Stimulated activated effector memory CD8-positive, alpha-beta T cell treated with anti-CD3 and anti-CD28 coated beads, Interleukin-12 subunit alpha, Interleukin-12 subunit beta, amount 100 ng/mL, for 72 hours (primary cell): Measurements from ENCODE around the gene NUSAP1.
"Not testable (repeated sequence)": the region's sequence is repeated elsewhere in the genome, so short reads cannot be mapped to it uniquely, and the experiment has no call there.

Experiments
- ATAC-seq: fragments of 150-1000 bp; cut with Tn5 transposase; 2 replicates; pipeline ENCODE4 v1.10.0; 2021
- DNase-seq, 2 donors: peaks; one replicate each; pipeline ENCODE4 v3.0.0; 2021 to 2022; ENCODE audit warnings: low spot score in 2 of 2
- H3K27ac Mint-ChIP-seq: one replicate; pipeline ENCODE4 v1.8.0; 2022; ENCODE audit warnings: mild to moderate bottlenecking, mixed read lengths
- H3K36me3 Mint-ChIP-seq: one replicate; pipeline ENCODE4 v1.8.0; 2022; ENCODE audit warnings: mild to moderate bottlenecking, mixed read lengths
- H3K4me1 Mint-ChIP-seq: one replicate; pipeline ENCODE4 v1.8.0; 2022; ENCODE audit warnings: mixed read lengths
- H3K4me3 Mint-ChIP-seq: one replicate; pipeline ENCODE4 v1.8.0; 2022; ENCODE audit warnings: mild to moderate bottlenecking, mixed read lengths
- H3K9me3 Mint-ChIP-seq: one replicate; pipeline ENCODE4 v1.8.0; 2022; ENCODE audit warnings: mixed read lengths

Gene NUSAP1

DNA sequence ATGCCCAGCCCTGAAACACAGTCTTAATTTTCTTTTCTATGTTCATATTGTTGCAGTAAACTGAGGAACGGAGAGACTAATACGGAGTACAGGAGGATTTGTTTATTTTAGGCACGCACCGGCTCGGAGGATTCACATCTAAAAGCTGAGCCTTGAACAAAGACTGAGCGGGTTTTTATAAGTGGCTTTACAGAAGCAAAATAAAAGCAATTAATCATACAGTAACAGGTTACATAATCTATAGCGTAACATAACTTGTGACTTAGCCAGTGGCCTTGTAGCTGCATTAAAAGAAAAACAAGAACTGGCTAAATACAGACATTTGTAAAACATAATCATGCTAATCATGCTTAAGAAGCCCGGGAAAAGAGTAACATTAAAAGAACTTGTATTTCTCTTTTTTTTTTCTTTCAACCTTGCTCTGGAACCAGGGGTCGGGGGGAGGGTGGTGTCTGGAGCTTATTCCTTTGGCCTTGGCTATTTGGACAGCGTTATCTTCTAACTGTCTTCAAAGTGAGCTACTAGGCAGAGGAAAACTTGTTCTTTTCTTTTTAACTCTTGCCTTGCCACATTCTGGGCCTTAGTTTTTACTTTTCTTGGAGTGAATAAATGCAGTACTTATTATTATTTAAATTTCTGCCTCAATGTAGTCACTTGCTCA lies 17.5 kb downstream of the NUSAP1 start:
- H3K27ac Mint-ChIP-seq: no peak overlapping the region
- H3K9me3 Mint-ChIP-seq: no peaks in the 10 kb centered on the region
- H3K4me1 Mint-ChIP-seq: no peaks in the 10 kb centered on the region
- no peak for DNase-seq
- no peak overlapping the region for H3K4me3 Mint-ChIP-seq
- ATAC-seq: no peak
- H3K36me3 Mint-ChIP-seq: peaks cover 93% of the 10 kb centered on the region

DNA sequence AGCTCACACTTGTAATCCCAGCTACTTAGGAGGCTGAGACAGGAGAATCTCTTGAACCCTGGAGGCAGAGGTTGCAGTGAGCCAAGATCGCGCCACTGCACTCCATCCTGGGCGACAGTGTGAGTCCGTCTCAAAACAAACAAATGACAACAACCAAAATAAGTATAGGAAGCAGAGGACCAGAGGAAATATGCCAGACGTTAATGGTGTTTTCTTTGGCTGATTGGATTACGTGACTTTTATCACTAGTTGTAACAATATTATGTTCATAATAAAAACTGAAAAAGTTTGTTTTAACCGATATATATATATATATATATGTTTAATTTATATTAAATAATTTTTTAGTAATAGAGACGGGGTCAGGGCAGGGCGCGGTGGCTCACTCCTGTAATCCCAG lies 21.7 kb downstream of the NUSAP1 start:
- Mint-ChIP-seq H3K4me1 (no peaks in the 10 kb centered on the region), H3K9me3 (no peaks in the 10 kb centered on the region), H3K27ac (no peak overlapping the region), H3K4me3 (no peak overlapping the region), H3K36me3 (peaks cover 94% of the 10 kb centered on the region)
- no peak for ATAC-seq
- DNase-seq: no peak

DNA sequence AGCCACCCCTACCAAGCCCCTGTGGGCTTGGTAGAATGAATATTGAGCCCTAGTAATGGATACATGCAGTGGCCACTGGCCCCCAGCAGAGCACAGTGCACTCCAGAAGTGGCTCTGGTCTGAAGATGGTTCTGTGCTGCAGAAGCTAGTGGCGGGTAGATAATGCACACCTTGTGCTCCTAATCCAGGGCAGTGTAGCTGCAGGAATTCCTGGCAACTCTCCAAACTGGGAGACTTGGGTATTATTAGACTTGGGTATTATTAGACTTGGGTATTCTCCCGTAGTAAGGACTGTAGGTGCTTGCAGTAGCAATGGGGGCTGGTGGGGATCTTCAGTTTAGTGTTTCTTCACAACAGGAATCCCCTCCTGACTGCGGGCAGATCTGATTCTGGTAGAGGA lies 34.7 kb downstream of the NUSAP1 start:
- DNase-seq: no peak
- Mint-ChIP-seq H3K4me3 (no peak overlapping the region), H3K36me3 (peaks cover 90% of the 10 kb centered on the region), H3K27ac (peak overlapping the region; percentile 37), H3K9me3 (no peaks in the 10 kb centered on the region), H3K4me1 (no peaks in the 10 kb centered on the region)
- no peak for ATAC-seq

DNA sequence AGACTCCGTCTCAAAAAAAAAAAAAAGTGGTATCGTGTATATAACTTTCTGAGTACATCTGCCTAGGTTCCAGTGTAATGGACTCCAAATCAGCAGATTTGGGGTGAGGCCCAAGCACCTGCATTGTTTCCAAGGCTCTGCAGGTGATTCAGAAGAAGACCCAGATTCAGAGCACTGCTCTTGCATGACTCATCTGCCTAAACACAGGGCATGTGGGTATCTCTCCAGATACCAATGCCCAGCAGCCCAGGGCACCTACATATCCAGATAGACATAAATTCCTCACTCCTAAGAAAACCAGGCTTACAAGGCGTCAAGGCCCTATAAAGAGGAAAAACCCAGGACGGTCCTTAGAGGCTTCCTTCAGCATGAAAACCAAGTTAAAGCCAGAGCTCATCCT lies 45.3 kb downstream of the NUSAP1 start:
- H3K9me3 Mint-ChIP-seq: no peaks in the 10 kb centered on the region
- H3K36me3 Mint-ChIP-seq: peaks cover 89% of the 10 kb centered on the region
- no peaks in the 10 kb centered on the region for H3K4me1 Mint-ChIP-seq
- H3K27ac Mint-ChIP-seq: no peak overlapping the region
- H3K4me3 Mint-ChIP-seq: no peak overlapping the region
- no peak for ATAC-seq
- no peak for DNase-seq

DNA sequence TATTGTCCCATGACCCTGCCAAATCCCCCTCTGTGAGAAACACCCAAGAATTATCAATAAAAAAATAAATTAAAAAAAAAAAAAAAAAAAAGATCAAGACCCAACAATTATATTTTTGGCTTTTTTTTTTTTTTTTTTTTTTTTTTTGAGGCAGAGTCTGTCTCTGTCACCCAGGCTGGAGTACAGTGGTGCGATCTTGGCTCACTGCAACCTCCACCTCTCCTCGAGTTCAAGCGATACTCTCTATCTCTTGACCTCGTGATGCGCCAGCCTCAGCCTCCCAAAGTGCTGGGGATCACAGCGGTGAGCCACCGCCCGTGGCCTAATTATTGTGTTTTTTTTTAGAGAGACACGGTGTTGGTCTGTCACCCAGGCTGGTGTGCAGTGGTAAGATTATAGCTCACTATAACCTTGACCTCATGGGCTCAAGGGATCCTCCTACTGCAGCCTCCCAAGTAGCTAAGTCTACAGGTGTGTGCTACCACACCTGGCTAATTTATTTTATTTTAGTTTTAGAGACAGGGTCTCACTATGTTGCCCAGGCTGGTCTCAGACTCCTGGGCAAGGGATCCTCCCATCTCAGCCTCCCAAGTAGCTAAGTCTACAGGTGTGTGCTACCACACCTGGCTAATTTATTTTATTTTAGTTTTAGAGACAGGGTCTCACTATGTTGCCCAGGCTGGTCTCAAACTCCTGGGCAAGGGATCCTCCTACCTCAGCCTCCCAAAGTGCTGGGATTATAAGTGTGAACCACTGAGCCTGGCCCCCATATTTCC lies 51.5 kb downstream of the NUSAP1 start:
- not testable (repeated sequence) for DNase-seq, H3K27ac Mint-ChIP-seq, H3K4me3 Mint-ChIP-seq, H3K9me3 Mint-ChIP-seq, ATAC-seq, H3K4me1 Mint-ChIP-seq
- peaks cover 74% of the 10 kb centered on the region for H3K36me3 Mint-ChIP-seq

DNA sequence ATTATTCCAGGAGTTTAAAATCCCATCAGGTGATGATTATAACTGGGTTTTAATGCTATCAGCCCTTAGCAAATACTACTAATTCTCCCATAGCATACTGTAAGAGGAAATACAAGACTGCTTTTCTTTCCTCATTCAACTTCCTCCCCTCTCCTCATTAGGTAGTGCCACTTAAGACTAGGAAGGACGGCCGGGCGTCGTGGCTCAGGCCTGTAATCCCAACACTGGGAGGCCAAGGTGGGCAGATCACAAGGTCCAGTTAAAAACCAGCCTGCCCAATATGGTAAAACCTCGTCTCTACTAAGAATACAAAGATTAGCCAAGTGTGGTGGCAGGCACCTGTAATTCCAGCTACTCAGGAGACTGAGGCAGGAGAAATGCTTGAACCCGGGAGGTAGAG lies 55.0 kb downstream of the NUSAP1 start:
- H3K9me3 Mint-ChIP-seq: no peaks in the 10 kb centered on the region
- no peak overlapping the region for H3K27ac Mint-ChIP-seq
- no peak overlapping the region for H3K4me3 Mint-ChIP-seq
- no peak for DNase-seq
- H3K4me1 Mint-ChIP-seq: no peaks in the 10 kb centered on the region
- ATAC-seq: no peak
- H3K36me3 Mint-ChIP-seq: peaks cover 67% of the 10 kb centered on the region

DNA sequence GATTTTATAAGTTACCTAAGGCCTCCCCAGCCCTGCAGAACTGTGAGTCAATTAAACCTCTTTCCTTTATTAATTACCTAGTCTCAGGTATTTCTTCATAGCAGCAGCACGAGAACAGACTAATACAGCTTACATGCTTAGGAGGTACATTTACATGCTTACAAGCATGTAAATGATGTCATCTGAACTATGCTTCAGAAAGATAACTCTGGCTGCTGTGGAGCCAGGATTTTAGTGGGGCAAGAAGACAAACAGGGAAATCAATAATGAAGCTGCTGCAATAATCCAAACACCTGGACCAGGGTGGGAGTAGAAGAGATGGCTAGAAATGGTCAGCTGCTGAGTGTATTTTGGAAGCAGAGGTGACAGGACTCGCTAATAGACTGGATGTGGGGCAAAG lies 60.0 kb downstream of the NUSAP1 start:
- Mint-ChIP-seq H3K4me1 (peaks cover 12% of the 10 kb centered on the region), H3K9me3 (no peaks in the 10 kb centered on the region), H3K4me3 (no peak overlapping the region), H3K27ac (peak overlapping the region; percentile 32), H3K36me3 (peaks cover 77% of the 10 kb centered on the region)
- DNase-seq (no peak), ATAC-seq (no peak)

DNA sequence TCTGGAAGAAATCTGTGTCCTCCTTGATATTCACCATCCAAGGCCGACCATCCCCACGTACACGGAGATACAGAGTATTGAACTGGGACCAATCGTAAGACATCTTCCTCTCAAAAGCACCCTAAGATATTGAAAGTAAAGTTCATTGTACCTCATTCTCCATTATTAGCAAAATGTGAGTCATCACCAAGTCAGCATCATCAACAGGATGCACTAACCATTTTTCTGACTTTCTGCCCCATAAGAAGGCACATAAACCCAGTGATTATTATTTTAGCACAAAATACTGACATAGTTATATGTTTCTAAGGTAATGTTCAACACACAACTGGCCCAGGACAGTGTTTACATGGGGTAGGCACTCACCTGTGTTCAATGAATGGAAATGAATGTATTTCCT lies 62.2 kb downstream of the NUSAP1 start:
- Mint-ChIP-seq H3K4me3 (no peak overlapping the region), H3K27ac (no peak overlapping the region), H3K4me1 (peaks cover 12% of the 10 kb centered on the region), H3K36me3 (peaks cover 57% of the 10 kb centered on the region), H3K9me3 (no peaks in the 10 kb centered on the region)
- ATAC-seq (no peak), DNase-seq (no peak)

DNA sequence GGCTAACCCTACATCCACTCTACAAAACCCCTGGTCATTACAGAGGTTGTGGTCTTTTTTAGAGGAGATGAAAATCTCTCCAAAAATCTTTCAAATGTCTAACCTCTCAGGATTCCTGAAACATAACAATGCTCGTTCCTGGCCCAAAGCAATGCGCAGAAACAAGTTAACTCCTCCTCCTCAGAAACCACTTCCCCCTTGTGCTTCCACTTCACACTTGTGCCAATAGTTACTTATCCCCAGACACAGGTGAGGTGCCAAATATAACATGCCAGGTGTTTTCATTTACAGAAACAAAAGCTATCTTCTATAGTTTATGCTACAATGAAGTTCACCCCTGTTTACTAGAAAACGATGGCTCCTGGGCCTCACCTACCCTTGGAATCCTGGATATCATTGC lies 63.4 kb downstream of the NUSAP1 start:
- DNase-seq: no peak
- Mint-ChIP-seq H3K27ac (peak overlapping the region; percentile 5), H3K36me3 (peaks cover 49% of the 10 kb centered on the region), H3K4me3 (no peak overlapping the region), H3K4me1 (peaks cover 18% of the 10 kb centered on the region), H3K9me3 (no peaks in the 10 kb centered on the region)
- no peak for ATAC-seq

DNA sequence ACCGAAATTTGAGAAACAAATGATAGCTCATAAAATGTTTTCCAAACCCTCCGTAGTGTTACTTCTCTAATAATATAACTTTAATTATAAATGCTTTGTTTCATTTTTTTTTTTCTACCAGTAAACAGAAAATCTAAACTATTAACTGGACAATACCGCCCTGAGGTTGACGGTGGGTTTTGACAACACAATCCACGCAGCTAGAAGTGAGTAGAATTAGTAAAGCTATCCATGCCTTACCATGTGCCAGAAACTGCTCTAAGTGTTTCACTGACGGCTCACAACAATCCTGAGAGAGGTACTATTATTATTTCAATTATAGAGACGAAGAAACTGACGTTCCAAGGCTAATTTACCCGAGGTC lies 69.2 kb downstream of the NUSAP1 start:
- H3K4me1 Mint-ChIP-seq: peaks cover 30% of the 10 kb centered on the region
- DNase-seq (no peak), ATAC-seq (no peak)
- H3K4me3 Mint-ChIP-seq: peak overlapping the region; percentile 92
- peaks cover 9% of the 10 kb centered on the region for H3K36me3 Mint-ChIP-seq
- peak overlapping the region; percentile 97 for H3K27ac Mint-ChIP-seq
- no peaks in the 10 kb centered on the region for H3K9me3 Mint-ChIP-seq

DNA sequence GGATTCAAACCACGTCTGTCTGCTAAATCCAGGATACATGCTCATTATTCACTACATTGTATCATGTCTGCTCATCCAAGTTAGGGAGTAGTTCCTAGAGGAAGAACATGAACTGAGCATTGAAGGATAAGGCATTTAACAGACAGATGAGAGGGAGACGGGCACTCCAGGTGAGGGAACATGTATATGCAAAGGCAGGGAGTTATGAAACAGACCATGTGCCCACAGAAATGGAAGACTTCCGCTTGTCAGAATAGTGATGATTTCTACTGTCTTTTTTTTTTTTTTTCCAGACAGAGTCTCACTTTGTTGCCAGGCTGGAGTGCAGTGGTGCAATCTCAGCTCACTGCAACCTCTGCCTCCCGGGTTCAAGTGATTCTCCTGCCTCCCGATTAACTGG lies 74.7 kb downstream of the NUSAP1 start:
- H3K4me3 Mint-ChIP-seq: no peak overlapping the region
- H3K9me3 Mint-ChIP-seq: no peaks in the 10 kb centered on the region
- H3K4me1 Mint-ChIP-seq: peaks cover 24% of the 10 kb centered on the region
- no peak overlapping the region for H3K27ac Mint-ChIP-seq
- DNase-seq: no peak
- peaks cover 5% of the 10 kb centered on the region for H3K36me3 Mint-ChIP-seq
- ATAC-seq: no peak

DNA sequence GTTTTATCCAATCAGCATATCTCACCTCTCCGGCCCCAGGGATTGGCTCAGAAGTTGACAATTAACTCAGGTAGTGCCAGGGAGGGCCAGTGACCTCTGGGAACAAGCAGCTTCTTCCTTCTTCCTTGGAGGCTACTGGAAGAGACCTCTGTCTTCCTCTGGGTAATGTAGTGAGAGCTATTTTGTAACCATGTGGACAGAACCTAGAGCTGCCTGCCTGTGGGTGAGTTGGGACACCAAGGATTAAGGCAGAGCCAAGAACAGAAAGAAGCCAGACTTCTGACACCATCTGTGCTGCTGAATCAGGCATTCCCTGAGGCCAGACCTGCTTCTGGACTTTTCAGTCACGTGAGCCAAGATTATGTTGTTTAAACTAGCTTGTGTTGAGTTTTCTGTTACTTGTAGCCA lies 75.6 kb downstream of the NUSAP1 start:
- no peaks in the 10 kb centered on the region for H3K9me3 Mint-ChIP-seq
- H3K4me1 Mint-ChIP-seq: peaks cover 19% of the 10 kb centered on the region
- no peak overlapping the region for H3K4me3 Mint-ChIP-seq
- H3K27ac Mint-ChIP-seq: no peak overlapping the region
- H3K36me3 Mint-ChIP-seq: no peaks in the 10 kb centered on the region
- DNase-seq: no peak
- ATAC-seq: no peak

DNA sequence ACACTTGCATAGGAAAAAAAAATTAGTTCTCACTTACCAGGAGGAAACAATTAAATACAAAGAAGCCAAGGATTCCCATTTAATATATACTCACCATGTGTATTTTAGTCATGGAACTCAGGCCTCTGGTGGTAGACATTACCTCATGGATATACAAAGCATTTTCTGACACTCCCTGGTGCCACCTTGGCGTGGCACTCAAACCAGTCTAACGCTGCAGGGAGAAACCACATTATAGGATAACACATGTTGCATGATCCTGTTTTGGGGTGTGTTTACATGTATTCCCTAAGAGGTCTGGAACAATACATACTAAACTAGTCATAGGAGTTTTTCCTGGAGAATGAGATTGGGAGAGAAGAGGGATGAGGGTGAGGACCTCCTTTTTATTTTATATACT lies 78.3 kb downstream of the NUSAP1 start:
- ATAC-seq (no peak), DNase-seq (no peak)
- Mint-ChIP-seq H3K4me1 (peaks cover 13% of the 10 kb centered on the region), H3K4me3 (no peak overlapping the region), H3K9me3 (no peaks in the 10 kb centered on the region), H3K36me3 (no peaks in the 10 kb centered on the region), H3K27ac (no peak overlapping the region)

DNA sequence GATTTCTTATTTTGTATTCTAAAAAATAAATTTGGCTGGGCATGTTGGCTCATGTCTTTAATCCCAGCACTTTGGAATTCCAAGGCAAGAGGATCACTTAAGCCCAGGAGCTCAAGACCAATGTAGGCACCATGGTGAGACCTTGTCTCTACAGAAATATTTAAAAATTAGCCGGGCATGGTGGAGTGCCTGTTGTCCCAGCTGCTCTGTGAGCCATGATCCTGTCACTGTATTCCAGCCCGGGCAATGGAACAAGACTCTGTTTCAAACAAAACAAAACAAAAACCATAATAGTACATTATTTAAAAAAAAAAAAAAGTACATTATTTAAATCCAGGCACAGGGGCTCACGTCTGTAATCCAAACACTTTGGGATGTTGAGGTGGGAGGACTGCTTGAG lies 78.8 kb downstream of the NUSAP1 start:
- Mint-ChIP-seq H3K4me3 (no peak overlapping the region), H3K9me3 (no peaks in the 10 kb centered on the region), H3K27ac (no peak overlapping the region), H3K4me1 (peaks cover 17% of the 10 kb centered on the region), H3K36me3 (peaks cover under 1% of the 10 kb centered on the region)
- ATAC-seq: no peak
- no peak for DNase-seq

DNA sequence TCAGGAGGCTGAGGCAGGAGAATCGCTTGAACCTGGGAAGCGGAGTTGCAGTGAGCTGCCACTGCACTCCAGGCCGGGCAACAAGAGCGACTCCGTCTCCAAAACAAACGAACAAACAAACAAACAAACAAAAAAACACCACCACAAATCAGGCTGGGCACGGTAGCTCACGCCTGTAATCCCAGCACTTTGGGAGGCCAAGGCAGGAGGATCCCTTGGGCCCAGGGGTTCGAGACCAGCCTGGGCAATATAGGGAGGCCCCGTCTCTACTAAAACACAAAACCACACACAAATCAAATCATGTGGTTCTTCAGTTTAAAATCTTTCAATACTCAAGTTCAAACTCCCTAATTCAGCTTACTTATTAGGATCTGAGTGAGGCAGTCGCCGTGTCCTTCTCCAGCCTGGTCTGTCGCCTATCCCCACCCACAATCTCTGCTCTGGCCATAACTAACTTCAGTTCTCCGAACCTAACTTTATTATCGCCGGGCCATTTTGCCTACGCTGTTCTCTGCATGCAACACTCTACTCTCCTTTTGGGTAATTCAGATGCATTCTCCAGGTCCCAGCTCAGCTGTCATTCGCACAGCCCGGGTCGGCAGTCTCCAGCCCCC lies 83.6 kb downstream of the NUSAP1 start:
- DNase-seq (no peak), ATAC-seq (no peak)
- H3K36me3 Mint-ChIP-seq: peaks cover 12% of the 10 kb centered on the region
- H3K27ac Mint-ChIP-seq: peak overlapping the region; percentile 93
- peak overlapping the region; percentile 93 for H3K4me3 Mint-ChIP-seq
- H3K9me3 Mint-ChIP-seq: no peaks in the 10 kb centered on the region
- peaks cover 42% of the 10 kb centered on the region for H3K4me1 Mint-ChIP-seq
